H1 (cell line): ENCODE measurements around the gene TRAPPC2L. TPM values are rescaled to one million over a fixed set of nuclear protein-coding genes. Genes with fewer than 3 reads are reported as not detected.

Experiments
- CTCF ChIA-PET: fragments of 300-600 bp; sonication (Branson Sonifier 250); formaldehyde crosslinking; loops from one replicate; lab custom pipeline; 2021; ENCODE audit not compliant: partially characterized antibody; lab: Charles Lee
- POLR2A ChIA-PET: fragments of 300-600 bp; sonication (Branson Sonifier 250); formaldehyde crosslinking; loops from one replicate; lab custom pipeline; 2021; ENCODE audit warnings: inconsistent platforms; ENCODE audit not compliant: partially characterized antibody; lab: Charles Lee
- DNase-seq, 2 experiments: peaks; one replicate each; pipeline versions ENCODE4 v3.0.0 to v3.0.0-alpha.2; 2010 to 2022; ENCODE audit warnings: low spot score in 2 of 2, low read depth in 1 of 2, mixed read lengths in 1 of 2
- FAIRE-seq: peaks from 2 replicates; lab custom pipeline; 2011; peaks lifted over from hg19 to GRCh38; lab: Jason Lieb, UNC
- H2AFZ ChIP-seq: 2 replicates; pipeline ENCODE4 v1.8.1; 2012; ENCODE audit warnings: low read length, inconsistent platforms
- H2AK5ac ChIP-seq: 2 replicates; pipeline ENCODE4 v1.6.1; 2013; ENCODE audit warnings: low read depth, low read length
- H2BK120ac ChIP-seq: replicated peaks from 2 replicates; pipeline ENCODE3; 2013; ENCODE audit warnings: low read depth, low read length, inconsistent platforms
- H2BK12ac ChIP-seq: 2 replicates; pipeline ENCODE4 v1.6.1; 2013; ENCODE audit warnings: low read depth, low read length
- H2BK15ac ChIP-seq: 2 replicates; pipeline ENCODE4 v1.6.1; 2013; ENCODE audit warnings: low read length
- H2BK20ac ChIP-seq: 2 replicates; pipeline ENCODE4 v1.6.1; 2013; ENCODE audit warnings: low read length
- H2BK5ac ChIP-seq: 2 replicates; pipeline ENCODE4 v1.6.1; 2013; ENCODE audit warnings: low read depth, low read length
- H3K14ac ChIP-seq: 2 replicates; pipeline ENCODE4 v1.6.1; 2013; ENCODE audit warnings: inconsistent platforms; ENCODE audit not compliant: insufficient read length
- H3K18ac ChIP-seq: 2 replicates; pipeline ENCODE4 v1.6.1; 2013; ENCODE audit warnings: low read length; ENCODE audit errors: extremely low read depth
- H3K23ac ChIP-seq: 2 replicates; pipeline ENCODE4 v1.6.1; 2013; ENCODE audit warnings: inconsistent platforms; ENCODE audit not compliant: insufficient read length
- H3K23me2 ChIP-seq: 2 replicates; pipeline ENCODE4 v1.6.1; 2013; ENCODE audit warnings: low read depth, low read length
- H3K27ac ChIP-seq: 2 replicates; pipeline ENCODE4 v1.6.1; 2011; ENCODE audit warnings: low read depth, low read length, inconsistent platforms
- H3K27me3 ChIP-seq, 4 experiments: replicated peaks in 1 of 4; 1 replicate in 1 of 4; 2 replicates in 3 of 4; pipeline versions ENCODE4 v1.6.1 to v1.8.1; 2011 to 2013; ENCODE audit warnings: low read length in 3 of 4, mild to moderate bottlenecking in 3 of 4, inconsistent platforms in 2 of 4, mixed read lengths in 2 of 4, moderate library complexity in 1 of 4; ENCODE audit not compliant: control insufficient read depth in 3 of 4, insufficient read depth in 3 of 4; ENCODE audit errors: extremely low read depth in 1 of 4
- H3K36me3 ChIP-seq, 4 experiments: 2 replicates each; pipeline versions ENCODE4 v1.6.1 to v1.8.1; 2011 to 2013; ENCODE audit warnings: mild to moderate bottlenecking in 4 of 4, low read length in 3 of 4, moderate library complexity in 2 of 4, control low read depth in 1 of 4, inconsistent platforms in 1 of 4; ENCODE audit not compliant: insufficient read depth in 4 of 4, control insufficient read depth in 2 of 4
- H3K4ac ChIP-seq: replicated peaks from 2 replicates; pipeline ENCODE3; 2013; ENCODE audit warnings: low read length, low read depth, mixed read lengths, inconsistent platforms; ENCODE audit not compliant: insufficient read length
- H3K4me1 ChIP-seq, 4 experiments: replicated peaks in 1 of 4; 1 replicate in 1 of 4; 2 replicates in 3 of 4; pipeline versions ENCODE4 v1.6.1 to v1.8.1; 2011 to 2013; ENCODE audit warnings: low read length in 3 of 4, inconsistent platforms in 2 of 4, mixed read lengths in 1 of 4; ENCODE audit not compliant: insufficient read depth in 4 of 4, control insufficient read depth in 3 of 4
- H3K4me2 ChIP-seq, 2 experiments: 2 replicates each; pipeline versions ENCODE4 v1.6.1 to v1.8.1; 2011 to 2013; ENCODE audit warnings: low read depth in 2 of 2, low read length in 2 of 2, control low read depth in 1 of 2, inconsistent platforms in 1 of 2, mild to moderate bottlenecking in 1 of 2; ENCODE audit not compliant: insufficient read depth in 1 of 2
- H3K4me3 ChIP-seq, 4 experiments: fragments of 200-600, 300-600 bp in 1 of 4; sonication (generic), shearing (Covaris generic), sonication (Bioruptor Twin) in 1 of 4; 2 replicates each; pipeline versions ENCODE4 v1.5.1 to v1.8.1; 2011 to 2016; ENCODE audit warnings: low read length in 4 of 4, low read depth in 3 of 4, control low read depth in 2 of 4, inconsistent platforms in 2 of 4, mild to moderate bottlenecking in 2 of 4, mixed read lengths in 1 of 4, moderate library complexity in 1 of 4; ENCODE audit not compliant: insufficient read depth in 2 of 4; ENCODE audit errors: extremely low read depth in 1 of 4
- H3K56ac ChIP-seq: replicated peaks from 2 replicates; pipeline ENCODE3; 2013; ENCODE audit warnings: low read depth, mild to moderate bottlenecking, mixed read lengths, low read length, inconsistent platforms; ENCODE audit not compliant: insufficient read length
- H3K79me1 ChIP-seq: 2 replicates; pipeline ENCODE4 v1.6.1; 2013; ENCODE audit warnings: low read depth, low read length, control low read depth
- H3K79me2 ChIP-seq, 2 experiments: 2 replicates each; pipeline versions ENCODE4 v1.6.1 to v1.8.1; 2012 to 2013; ENCODE audit warnings: low read length in 2 of 2, mild to moderate bottlenecking in 2 of 2, inconsistent platforms in 1 of 2; ENCODE audit not compliant: insufficient read depth in 2 of 2, control insufficient read depth in 1 of 2
- H3K9ac ChIP-seq, 4 experiments: replicated peaks in 1 of 4; 1 replicate in 1 of 4; 2 replicates in 3 of 4; pipeline versions ENCODE4 v1.6.1 to v1.8.1; 2011 to 2013; ENCODE audit warnings: low read depth in 3 of 4, low read length in 3 of 4, control low read depth in 2 of 4, mild to moderate bottlenecking in 2 of 4, moderate library complexity in 2 of 4, inconsistent platforms in 1 of 4; ENCODE audit errors: extremely low read depth in 1 of 4
- H3K9me3 ChIP-seq, 2 experiments: 2 replicates each; pipeline versions ENCODE4 v1.6.1 to v1.8.1; 2012 to 2013; ENCODE audit warnings: mild to moderate bottlenecking in 2 of 2, moderate library complexity in 2 of 2, control low read depth in 1 of 2, inconsistent platforms in 1 of 2, low read depth in 1 of 2, low read length in 1 of 2, mixed read lengths in 1 of 2; ENCODE audit not compliant: insufficient read depth in 2 of 2
- H4K20me1 ChIP-seq, 2 experiments: replicated peaks in 1 of 2; 2 replicates each; pipeline versions ENCODE3 to v1.8.1; 2011 to 2013; ENCODE audit warnings: inconsistent platforms in 2 of 2, low read length in 2 of 2, mild to moderate bottlenecking in 1 of 2; ENCODE audit not compliant: insufficient read depth in 2 of 2, control insufficient read depth in 1 of 2
- H4K5ac ChIP-seq: 2 replicates; pipeline ENCODE4 v1.6.1; 2013; ENCODE audit warnings: low read length, low read depth, mixed read lengths, inconsistent platforms; ENCODE audit not compliant: insufficient read length
- H4K8ac ChIP-seq: 2 replicates; pipeline ENCODE4 v1.8.0; 2013; ENCODE audit warnings: mild to moderate bottlenecking, moderate library complexity, low read length, inconsistent platforms; ENCODE audit not compliant: insufficient read depth; ENCODE audit errors: extremely low read depth
- H4K91ac ChIP-seq: replicated peaks from 2 replicates; pipeline ENCODE3; 2013; ENCODE audit warnings: low read length, mixed read lengths, inconsistent platforms; ENCODE audit not compliant: insufficient read length
- ASH2L ChIP-seq: fragments of 200-600, 300-600 bp; sonication (generic); IDR thresholded peaks from one replicate; pipeline ENCODE4 v1.7.1; 2017; ENCODE audit warnings: low read length
- WGBS, 2 experiments: shearing (Covaris generic) in 1 of 2; methylation state at CpG; one replicate each; pipeline versions ENCODE4 v1.1.6 to v1.1.7; 2013 to 2015; ENCODE audit warnings: low lambda C conversion rate in 2 of 2, mixed read lengths in 2 of 2, inconsistent platforms in 1 of 2, low coverage in 1 of 2, missing lambda C conversion rate in 1 of 2; ENCODE audit not compliant: insufficient replicate concordance in 2 of 2, insufficient coverage in 1 of 2, insufficient read length in 1 of 2; ENCODE audit errors: extremely low coverage in 1 of 2, missing lambda C conversion rate in 1 of 2; 5-methylcytosine and 5-hydroxymethylcytosine counted together
- polyA plus RNA-seq, 7 experiments: library from polyadenylated mRNA; depleted of rRNA in 3 of 7; stranded (reverse) in 5 of 7; unstranded in 2 of 7; fragments of >200 nt in 5 of 7; fragments of 200-250 nt in 2 of 7; gene quantifications; 1 replicate in 5 of 7; 2 replicates in 1 of 7; 4 replicates in 1 of 7; pipeline versions ENCODE4 v1.2.1 to v1.2.3, GENCODE V29; 2011 to 2013; ENCODE audit warnings: missing spikeins in 2 of 7, mixed read lengths in 2 of 7
- total RNA-seq: library from RNA; stranded (reverse); fragmentation: NEBNext Ultra II Directional; extraction: Animal tissue kit (Norgen Biotek cat#: 25700); gene quantifications from 2 replicates; pipeline ENCODE4 v1.2.1, GENCODE V29; 2021

The TRAPPC2L gene
- total and polyA plus RNA-seq, 2 of the 8 experiments (the other 6 are each of a cell fraction or from before 2014, with no cell fraction given), result 98.7 to 133 TPM

DNA sequence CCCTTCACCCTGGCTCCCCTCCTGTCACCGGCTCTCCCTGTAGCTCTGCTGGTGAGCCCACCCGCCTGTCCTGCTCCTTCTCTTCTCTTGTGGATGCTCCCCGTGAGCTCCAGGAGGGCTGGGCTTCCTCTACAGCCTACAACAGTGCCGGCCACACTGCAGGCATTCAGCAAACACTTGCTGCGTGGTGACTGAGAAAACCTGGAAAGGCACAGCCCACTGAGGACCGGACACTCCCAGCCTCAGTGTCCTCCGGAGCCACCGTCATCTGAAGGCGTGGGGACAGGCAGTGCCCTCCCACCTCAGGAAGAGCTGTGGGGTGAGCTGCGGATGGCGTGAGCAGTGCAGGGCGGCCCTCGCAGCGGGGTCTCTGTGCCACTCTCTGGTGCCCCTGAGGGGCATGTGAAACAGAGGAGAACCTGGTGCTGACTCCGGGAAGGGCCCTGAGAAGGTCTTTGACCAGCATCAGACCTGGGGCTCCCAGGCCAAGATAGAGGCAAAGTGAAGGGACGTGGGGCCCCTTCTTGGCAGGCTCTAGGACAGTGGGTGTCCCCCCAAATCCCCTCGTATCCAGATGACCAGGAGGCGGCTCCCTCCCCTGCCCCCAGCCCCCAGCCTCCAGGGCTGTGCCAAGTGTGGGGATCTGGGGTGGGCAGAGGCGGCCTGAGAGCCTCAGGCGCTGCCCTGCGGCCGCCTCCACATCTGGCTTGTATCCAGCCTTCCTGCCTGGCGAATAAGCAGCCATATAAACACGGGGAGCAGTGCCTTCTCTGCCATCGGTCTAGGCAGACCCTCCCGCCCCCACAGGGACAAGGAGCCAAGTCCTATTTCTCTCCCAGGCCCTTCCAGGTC, 53.6 kb downstream of the TRAPPC2L start:
- no peaks in the 10 kb centered on the region; a peak in 1 of 4 replicates for H3K9me3 ChIP-seq
- no peak overlapping the region for H2AK5ac ChIP-seq
- no peaks in the 10 kb centered on the region for H3K79me2 ChIP-seq
- no peak overlapping the region for H3K18ac ChIP-seq
- H4K8ac ChIP-seq, result no peak overlapping the region
- TF ChIP-seq ASH2L, result no peak
- TF ChIP-seq, all 59 proteins: peak for 0
- Histone ChIP-seq H4K91ac (no peak overlapping the region), H2AFZ (no peak overlapping the region), H4K5ac (no peak overlapping the region), H2BK120ac (no peak overlapping the region), H3K23me2 (no peaks in the 10 kb centered on the region), H3K4me3 (no peak overlapping the region), H3K4me1 (peaks cover 0 to 8% (median 1%) of the 10 kb centered on the region in 4 experiments; a peak in 3 of 7 replicates), H3K9ac (no peak overlapping the region; a peak in 1 of 7 replicates), H3K4ac (no peak overlapping the region), H3K27me3 (no peaks in the 10 kb centered on the region), H2BK20ac (no peak overlapping the region), H2BK12ac (no peak overlapping the region), H3K27ac (no peak overlapping the region), H3K36me3 (no peaks in the 10 kb centered on the region), H3K79me1 (no peaks in the 10 kb centered on the region), H3K56ac (no peak overlapping the region), H3K14ac (no peak overlapping the region), H4K20me1 (peaks cover 0 to 4% of the 10 kb centered on the region in 2 experiments), H2BK5ac (no peak overlapping the region), H3K23ac (no peak overlapping the region), H3K4me2 (no peak overlapping the region), H2BK15ac (no peak overlapping the region; the same call in 1 of the 2 replicates)
- DNase-seq (no peak), FAIRE-seq (no peak)
- WGBS, 2 experiments, result 81% methylated on average over 16 of the region's 26 CpGs; no CpG with 5 or more reads in 1 of the 2 experiments
- POLR2A ChIA-PET, result interaction anchor here (1.3 to 1.6 kb wide), 2 partner anchors 98 to 105 kb away, joined by 4 read pairs; no protein-coding TSS in a partner anchor
- CTCF ChIA-PET, result interaction anchor here (1.0 to 1.2 kb wide), 2 partner anchors 95 to 126 kb away, joined by 3 read pairs; no protein-coding TSS in a partner anchor
